ENCODE data around the gene NR6A1.
A peak's percentile ranks its signal among the peaks of the same experiment; 100 is the strongest.

The NR6A1 gene

GRCh38 chr9:124517600-124517999 is 253.5 kb downstream of the NR6A1 start:
- DNase-seq, result no peak

GRCh38 chr9:124514874-124515273 is 256.2 kb downstream of the NR6A1 start:
- no peak for DNase-seq

GRCh38 chr9:124514125-124514524 is 257.0 kb downstream of the NR6A1 start:
- no peak for DNase-seq

GRCh38 chr9:124513376-124513994 is 257.6 kb downstream of the NR6A1 start:
- DNase-seq, result peak in 3 of 4 experiments; percentile 20 to 25 (median 20)

GRCh38 chr9:124512806-124513204 is 258.3 kb downstream of the NR6A1 start:
- DNase-seq, result no peak

GRCh38 chr9:124511891-124512805 is 259.0 kb downstream of the NR6A1 start:
- no peak for DNase-seq

GRCh38 chr9:124511426-124511840 is 259.7 kb downstream of the NR6A1 start:
- DNase-seq, result no peak

- no peak for DNase-seq
Measured at GRCh38 chr9:124510650-124511425, 260.3 kb downstream of the NR6A1 start.

- DNase-seq, result no peak
Measured at GRCh38 chr9:124507880-124508423, 263.2 kb downstream of the NR6A1 start.

- DNase-seq, result no peak
Measured at GRCh38 chr9:124506931-124507879, 263.9 kb downstream of the NR6A1 start, which contains the start of gene NR5A1. NR5A1 (minus strand) TSS chr9:124507399; CDS start chr9:124503395, 4,004 bp downstream.

- DNase-seq, result no peak
Measured at GRCh38 chr9:124506433-124506832, 264.7 kb downstream of the NR6A1 start.

GRCh38 chr9:124505901-124506346 is 265.2 kb downstream of the NR6A1 start:
- DNase-seq, result no peak

- DNase-seq, result no peak
Measured at GRCh38 chr9:124505006-124505900, 265.9 kb downstream of the NR6A1 start.

GRCh38 chr9:124504530-124505005 is 266.5 kb downstream of the NR6A1 start:
- no peak for DNase-seq

- DNase-seq, result peak in 2 of 4 experiments; percentile 15 to 29
Measured at GRCh38 chr9:124503713-124504529, 267.2 kb downstream of the NR6A1 start.

- DNase-seq, result no peak
Measured at GRCh38 chr9:124502711-124503702, 268.1 kb downstream of the NR6A1 start.

GRCh38 chr9:124501771-124502320 is 269.3 kb downstream of the NR6A1 start:
- no peak for DNase-seq

Data from suppressor macrophage (primary cell).